ENCODE results near the gene ZSWIM4.

- TF ChIP-seq CTCF (conservative IDR thresholded peaks at IDR 0.05; ENCODE audit: low read length): no peak
- no peak for TF ChIP-seq EZH2phosphoT487 (IDR thresholded peaks at IDR 0.05; ENCODE audit: borderline replicate concordance, low read depth, low read length)
Measured at GRCh38 chr19:13823901-13824300, 28.7 kb downstream of the ZSWIM4 start.
